HepG2 (cell line): Measurements from ENCODE around the gene PSMD3.
"Not testable (repeated sequence)": the region's sequence is repeated elsewhere in the genome, so short reads cannot be mapped to it uniquely, and the experiment has no call there.

Source experiments
- EP300 ChIP-seq, 3 experiments: sonication (generic) in 1 of 3; formaldehyde crosslinking in 1 of 3; IDR thresholded peaks; 2 replicates each; pipeline versions ENCODE4 v1.5.1 to v1.6.1; 2011 to 2020; ENCODE audit warnings: low read depth in 2 of 3, low read length in 2 of 3, borderline replicate concordance in 1 of 3, improper control_type of control experiment in 1 of 3, mild to moderate bottlenecking in 1 of 3, missing genetic modification reagents in 1 of 3, moderate library complexity in 1 of 3
- GATAD2A ChIP-seq: IDR thresholded peaks from 2 replicates; pipeline ENCODE4 v1.6.1; 2016
- NR2F2 ChIP-seq: IDR thresholded peaks from 2 replicates; pipeline ENCODE4 v1.6.1; 2012; ENCODE audit warnings: low read depth, inconsistent platforms, borderline replicate concordance
- SMAD3 ChIP-seq: sonication (generic); formaldehyde crosslinking; IDR thresholded peaks from 2 replicates; pipeline ENCODE4 v1.4.0; 2020; ENCODE audit warnings: missing genetic modification reagents
- SP2 ChIP-seq: sonication (generic); formaldehyde crosslinking; IDR thresholded peaks from 2 replicates; pipeline ENCODE4 v1.5.1; 2020; ENCODE audit warnings: mild to moderate bottlenecking, missing genetic modification reagents
- SRF ChIP-seq: IDR thresholded peaks from 2 replicates; pipeline ENCODE4 v1.6.1; 2011; ENCODE audit warnings: mild to moderate bottlenecking, low read depth, low read length, moderate library complexity
- TF ChIP-seq, protein P1 (sequence below): sonication (generic); formaldehyde crosslinking; IDR thresholded peaks from 2 replicates; pipeline ENCODE4 v1.4.0; 2020; ENCODE audit warnings: missing genetic modification reagents
- TF ChIP-seq, protein P2 (sequence below): sonication (generic); formaldehyde crosslinking; IDR thresholded peaks from 2 replicates; pipeline ENCODE4 v1.5.1; 2020; ENCODE audit warnings: mild to moderate bottlenecking, missing genetic modification reagents
- TF ChIP-seq, protein P3 (sequence below): sonication (generic); formaldehyde crosslinking; IDR thresholded peaks from 2 replicates; pipeline ENCODE4 v1.4.0; 2020; ENCODE audit warnings: missing genetic modification reagents

DNA sequence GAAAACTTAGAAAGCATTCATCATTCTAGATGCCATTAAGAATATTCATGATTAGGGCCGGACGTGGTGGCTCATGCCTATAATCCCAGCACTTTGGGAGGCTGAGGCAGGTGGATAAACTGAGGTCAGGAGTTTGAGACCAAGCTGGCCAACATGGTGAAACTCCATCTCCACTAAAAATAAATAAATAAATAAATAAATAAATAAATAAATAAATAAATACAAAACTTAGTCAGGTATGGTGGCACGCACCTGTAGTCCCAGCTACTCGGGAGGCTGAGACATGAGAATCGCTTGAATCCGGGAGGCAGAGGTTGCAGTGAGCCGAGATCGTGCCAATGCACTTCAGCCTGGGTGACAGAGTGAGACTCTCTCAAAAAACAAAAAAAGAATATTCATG, 20.7 kb downstream of the PSMD3 start:
- TF ChIP-seq, protein P1, sequence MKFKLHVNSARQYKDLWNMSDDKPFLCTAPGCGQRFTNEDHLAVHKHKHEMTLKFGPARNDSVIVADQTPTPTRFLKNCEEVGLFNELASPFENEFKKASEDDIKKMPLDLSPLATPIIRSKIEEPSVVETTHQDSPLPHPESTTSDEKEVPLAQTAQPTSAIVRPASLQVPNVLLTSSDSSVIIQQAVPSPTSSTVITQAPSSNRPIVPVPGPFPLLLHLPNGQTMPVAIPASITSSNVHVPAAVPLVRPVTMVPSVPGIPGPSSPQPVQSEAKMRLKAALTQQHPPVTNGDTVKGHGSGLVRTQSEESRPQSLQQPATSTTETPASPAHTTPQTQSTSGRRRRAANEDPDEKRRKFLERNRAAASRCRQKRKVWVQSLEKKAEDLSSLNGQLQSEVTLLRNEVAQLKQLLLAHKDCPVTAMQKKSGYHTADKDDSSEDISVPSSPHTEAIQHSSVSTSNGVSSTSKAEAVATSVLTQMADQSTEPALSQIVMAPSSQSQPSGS (CRISPR knock-in tag) = not testable (repeated sequence)
- TF ChIP-seq GATAD2A (CRISPR knock-in tag); NR2F2; SRF; SMAD3 (CRISPR knock-in tag); EP300 (IDR thresholded peaks at IDR 0.05; ENCODE audit: low read depth in 2 of 2, low read length in 2 of 2); EP300 (CRISPR knock-in tag; IDR thresholded peaks at IDR 0.05; ENCODE audit: borderline replicate concordance); SP2 (CRISPR knock-in tag): not testable (repeated sequence)
- TF ChIP-seq, protein P2, sequence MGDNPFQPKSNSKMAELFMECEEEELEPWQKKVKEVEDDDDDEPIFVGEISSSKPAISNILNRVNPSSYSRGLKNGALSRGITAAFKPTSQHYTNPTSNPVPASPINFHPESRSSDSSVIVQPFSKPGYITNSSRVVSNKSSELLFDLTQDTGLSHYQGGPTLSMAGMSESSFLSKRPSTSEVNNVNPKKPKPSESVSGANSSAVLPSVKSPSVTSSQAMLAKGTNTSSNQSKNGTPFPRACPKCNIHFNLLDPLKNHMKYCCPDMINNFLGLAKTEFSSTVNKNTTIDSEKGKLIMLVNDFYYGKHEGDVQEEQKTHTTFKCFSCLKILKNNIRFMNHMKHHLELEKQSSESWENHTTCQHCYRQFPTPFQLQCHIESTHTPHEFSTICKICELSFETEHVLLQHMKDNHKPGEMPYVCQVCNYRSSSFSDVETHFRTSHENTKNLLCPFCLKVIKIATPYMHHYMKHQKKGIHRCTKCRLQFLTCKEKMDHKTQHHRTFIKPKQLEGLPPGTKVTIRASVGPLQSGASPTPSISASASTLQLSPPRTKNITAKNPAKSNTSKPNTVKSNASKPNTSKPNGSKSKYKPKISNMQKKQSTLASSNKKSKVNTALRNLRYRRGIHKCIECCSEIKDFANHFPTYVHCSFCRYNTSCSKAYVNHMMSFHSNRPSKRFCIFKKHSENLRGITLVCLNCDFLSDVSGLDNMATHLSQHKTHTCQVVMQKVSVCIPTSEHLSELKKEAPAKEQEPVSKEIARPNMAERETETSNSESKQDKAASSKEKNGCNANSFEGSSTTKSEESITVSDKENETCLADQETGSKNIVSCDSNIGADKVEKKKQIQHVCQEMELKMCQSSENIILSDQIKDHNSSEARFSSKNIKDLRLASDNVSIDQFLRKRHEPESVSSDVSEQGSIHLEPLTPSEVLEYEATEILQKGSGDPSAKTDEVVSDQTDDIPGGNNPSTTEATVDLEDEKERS (CRISPR knock-in tag) = not testable (repeated sequence)
- TF ChIP-seq, protein P3, sequence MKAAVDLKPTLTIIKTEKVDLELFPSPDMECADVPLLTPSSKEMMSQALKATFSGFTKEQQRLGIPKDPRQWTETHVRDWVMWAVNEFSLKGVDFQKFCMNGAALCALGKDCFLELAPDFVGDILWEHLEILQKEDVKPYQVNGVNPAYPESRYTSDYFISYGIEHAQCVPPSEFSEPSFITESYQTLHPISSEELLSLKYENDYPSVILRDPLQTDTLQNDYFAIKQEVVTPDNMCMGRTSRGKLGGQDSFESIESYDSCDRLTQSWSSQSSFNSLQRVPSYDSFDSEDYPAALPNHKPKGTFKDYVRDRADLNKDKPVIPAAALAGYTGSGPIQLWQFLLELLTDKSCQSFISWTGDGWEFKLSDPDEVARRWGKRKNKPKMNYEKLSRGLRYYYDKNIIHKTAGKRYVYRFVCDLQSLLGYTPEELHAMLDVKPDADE (CRISPR knock-in tag) = not testable (repeated sequence)
